ENCODE measurements around the gene COL8A1.
A peak's percentile ranks its signal among the peaks of the same experiment; 100 is the strongest.

COL8A1 gene

DNA sequence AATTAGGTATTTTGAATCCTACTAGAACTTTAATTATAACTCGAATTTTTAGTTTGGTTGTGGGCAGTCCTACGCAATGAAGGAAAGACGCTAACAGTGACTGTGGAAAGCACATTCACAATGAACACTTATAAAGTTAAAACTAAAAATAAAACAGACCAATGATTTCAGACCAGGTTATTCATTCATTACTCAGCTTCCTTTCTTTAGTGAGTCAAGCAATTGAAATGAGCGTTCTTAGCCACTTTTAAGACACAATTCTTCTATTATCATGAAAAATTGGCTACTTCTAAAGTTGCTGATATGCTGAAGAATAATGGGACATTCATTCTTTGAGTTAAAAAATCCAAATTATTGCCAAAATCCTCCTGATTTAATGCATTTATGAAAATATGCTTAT lies 113.3 kb downstream of the COL8A1 start:
- Histone ChIP-seq H3K4me2 (ENCODE audit: low read length) (no peak overlapping the region), H2BK5ac (ENCODE audit: low read depth, low read length, poor library complexity) (no peak overlapping the region), H4K8ac (ENCODE audit: low read depth, low read length) (no peak overlapping the region), H3K9me3 (ENCODE audit: insufficient read depth, low read depth, low read length) (no peaks in the 10 kb centered on the region), H3K14ac (ENCODE audit: low read length) (no peak overlapping the region), H3K18ac (ENCODE audit: low read length) (no peak overlapping the region), H3K79me2 (ENCODE audit: control insufficient read depth, insufficient read depth, low read length, poor library complexity) (no peaks in the 10 kb centered on the region), H3K23ac (ENCODE audit: low read length) (no peak overlapping the region), H4K91ac (ENCODE audit: low read depth, low read length) (no peak overlapping the region), H3K4ac (ENCODE audit: low read depth, low read length) (no peak overlapping the region), H4K12ac (ENCODE audit: low read depth, low read length) (no peak overlapping the region), H3K36me3 (ENCODE audit: control insufficient read depth in 1 of 2, insufficient read depth in 2 of 2, low read length in 2 of 2) (no peaks in the 10 kb centered on the region), H3K4me3 (ENCODE audit: low read depth, low read length) (no peak overlapping the region), H2BK120ac (ENCODE audit: insufficient read depth, low read length, poor library complexity) (no peak overlapping the region), H3K27me3 (ENCODE audit: insufficient read depth, low read length) (no peaks in the 10 kb centered on the region), H3K79me1 (ENCODE audit: low read length) (no peaks in the 10 kb centered on the region), H3K4me1 (ENCODE audit: control insufficient read depth in 1 of 2, insufficient read depth in 2 of 2, low read length in 2 of 2) (no peaks in the 10 kb centered on the region), H3K27ac (ENCODE audit: low read depth, low read length) (no peak overlapping the region), H3K9ac (ENCODE audit: low read length) (no peak overlapping the region), H2BK12ac (ENCODE audit: low read length) (no peak overlapping the region), H2AFZ (ENCODE audit: insufficient read depth, low read length, poor library complexity) (no peak overlapping the region), H2AK5ac (ENCODE audit: low read length) (no peak overlapping the region)
- no CpG with 5 or more reads among the region's 4 CpGs for WGBS (ENCODE audit: extremely low coverage, insufficient coverage, insufficient read length)
- DNase-seq, result no peak

GRCh38 chr3:99753268-99753975 lies 115.0 kb downstream of the COL8A1 start:
- H2BK120ac ChIP-seq (ENCODE audit: insufficient read depth, low read length, poor library complexity), result no peak overlapping the region
- H3K79me2 ChIP-seq (ENCODE audit: control insufficient read depth, insufficient read depth, low read length, poor library complexity), result no peaks in the 10 kb centered on the region
- H3K79me1 ChIP-seq (ENCODE audit: low read length), result no peaks in the 10 kb centered on the region
- H2AK5ac ChIP-seq (ENCODE audit: low read length), result no peak overlapping the region
- no peak overlapping the region for H2AFZ ChIP-seq (ENCODE audit: insufficient read depth, low read length, poor library complexity)
- no peak overlapping the region for H3K4me2 ChIP-seq (ENCODE audit: low read length)
- H3K4me3 ChIP-seq (ENCODE audit: low read depth, low read length), result no peak overlapping the region
- H3K27ac ChIP-seq (ENCODE audit: low read depth, low read length), result no peak overlapping the region
- no peaks in the 10 kb centered on the region for H3K27me3 ChIP-seq (ENCODE audit: insufficient read depth, low read length)
- no peaks in the 10 kb centered on the region for H3K9me3 ChIP-seq (ENCODE audit: insufficient read depth, low read depth, low read length)
- H2BK5ac ChIP-seq (ENCODE audit: low read depth, low read length, poor library complexity), result no peak overlapping the region
- DNase-seq, result peak in 1 of 2 donors; percentile 73
- no peak overlapping the region for H3K9ac ChIP-seq (ENCODE audit: low read length)
- H4K12ac ChIP-seq (ENCODE audit: low read depth, low read length), result no peak overlapping the region
- H4K91ac ChIP-seq (ENCODE audit: low read depth, low read length), result no peak overlapping the region
- no peak overlapping the region for H4K8ac ChIP-seq (ENCODE audit: low read depth, low read length)
- H2BK12ac ChIP-seq (ENCODE audit: low read length), result no peak overlapping the region
- no peaks in the 10 kb centered on the region for H3K36me3 ChIP-seq (ENCODE audit: control insufficient read depth in 1 of 2, insufficient read depth in 2 of 2, low read length in 2 of 2)
- H3K18ac ChIP-seq (ENCODE audit: low read length), result no peak overlapping the region
- no peak overlapping the region for H3K4ac ChIP-seq (ENCODE audit: low read depth, low read length)
- H3K14ac ChIP-seq (ENCODE audit: low read length), result no peak overlapping the region
- no CpG with 5 or more reads among the region's 3 CpGs for WGBS (ENCODE audit: extremely low coverage, insufficient coverage, insufficient read length)
- H3K4me1 ChIP-seq (ENCODE audit: control insufficient read depth in 1 of 2, insufficient read depth in 2 of 2, low read length in 2 of 2), result no peaks in the 10 kb centered on the region
- no peak overlapping the region for H3K23ac ChIP-seq (ENCODE audit: low read length)

GRCh38 chr3:99755831-99756230 lies 117.4 kb downstream of the COL8A1 start:
- no peak overlapping the region for H4K91ac ChIP-seq (ENCODE audit: low read depth, low read length)
- WGBS (ENCODE audit: extremely low coverage, insufficient coverage, insufficient read length), result no CpG with 5 or more reads among the region's 6 CpGs
- no peaks in the 10 kb centered on the region for H3K36me3 ChIP-seq (ENCODE audit: control insufficient read depth in 1 of 2, insufficient read depth in 2 of 2, low read length in 2 of 2)
- H3K4ac ChIP-seq (ENCODE audit: low read depth, low read length), result no peak overlapping the region
- no peaks in the 10 kb centered on the region for H3K9me3 ChIP-seq (ENCODE audit: insufficient read depth, low read depth, low read length)
- no peak overlapping the region for H2BK5ac ChIP-seq (ENCODE audit: low read depth, low read length, poor library complexity)
- H3K4me1 ChIP-seq (ENCODE audit: control insufficient read depth in 1 of 2, insufficient read depth in 2 of 2, low read length in 2 of 2), result no peaks in the 10 kb centered on the region
- no peak overlapping the region for H3K18ac ChIP-seq (ENCODE audit: low read length)
- H3K14ac ChIP-seq (ENCODE audit: low read length), result no peak overlapping the region
- H4K8ac ChIP-seq (ENCODE audit: low read depth, low read length), result no peak overlapping the region
- H3K4me2 ChIP-seq (ENCODE audit: low read length), result no peak overlapping the region
- H3K4me3 ChIP-seq (ENCODE audit: low read depth, low read length), result no peak overlapping the region
- no peak overlapping the region for H2AK5ac ChIP-seq (ENCODE audit: low read length)
- no peak overlapping the region for H2BK120ac ChIP-seq (ENCODE audit: insufficient read depth, low read length, poor library complexity)
- H3K27me3 ChIP-seq (ENCODE audit: insufficient read depth, low read length), result no peaks in the 10 kb centered on the region
- H4K12ac ChIP-seq (ENCODE audit: low read depth, low read length), result no peak overlapping the region
- no peaks in the 10 kb centered on the region for H3K79me2 ChIP-seq (ENCODE audit: control insufficient read depth, insufficient read depth, low read length, poor library complexity)
- H2AFZ ChIP-seq (ENCODE audit: insufficient read depth, low read length, poor library complexity), result no peak overlapping the region
- no peak for DNase-seq
- H3K79me1 ChIP-seq (ENCODE audit: low read length), result no peaks in the 10 kb centered on the region
- no peak overlapping the region for H3K9ac ChIP-seq (ENCODE audit: low read length)
- no peak overlapping the region for H2BK12ac ChIP-seq (ENCODE audit: low read length)
- H3K23ac ChIP-seq (ENCODE audit: low read length), result no peak overlapping the region
- no peak overlapping the region for H3K27ac ChIP-seq (ENCODE audit: low read depth, low read length)

DNA sequence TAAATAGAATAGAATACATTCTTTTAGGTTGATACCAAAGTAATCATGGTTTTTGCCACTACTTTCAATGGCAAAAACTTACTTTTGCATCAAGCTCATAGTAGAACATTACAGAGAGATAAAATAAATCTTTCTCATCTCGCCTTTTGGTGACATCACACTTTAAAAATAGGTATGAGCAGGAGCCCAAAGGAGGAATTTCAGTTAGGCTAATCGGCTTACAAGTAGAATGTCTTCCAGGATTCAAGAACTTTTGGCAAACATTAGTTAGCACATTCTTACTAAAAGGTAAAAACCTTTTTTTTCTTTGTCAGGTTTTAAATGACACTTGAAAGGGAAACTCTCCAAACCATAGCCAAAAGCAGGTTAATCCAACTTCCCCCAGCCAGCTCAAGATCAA lies 119.6 kb downstream of the COL8A1 start:
- H3K4me3 ChIP-seq (ENCODE audit: low read depth, low read length), result no peak overlapping the region
- H3K27me3 ChIP-seq (ENCODE audit: insufficient read depth, low read length), result no peaks in the 10 kb centered on the region
- H3K4me2 ChIP-seq (ENCODE audit: low read length), result no peak overlapping the region
- no peak overlapping the region for H3K14ac ChIP-seq (ENCODE audit: low read length)
- WGBS (ENCODE audit: extremely low coverage, insufficient coverage, insufficient read length), result no CpG with 5 or more reads among the region's 2 CpGs
- no peak overlapping the region for H4K12ac ChIP-seq (ENCODE audit: low read depth, low read length)
- no peaks in the 10 kb centered on the region for H3K79me2 ChIP-seq (ENCODE audit: control insufficient read depth, insufficient read depth, low read length, poor library complexity)
- H2BK12ac ChIP-seq (ENCODE audit: low read length), result no peak overlapping the region
- no peak overlapping the region for H2BK120ac ChIP-seq (ENCODE audit: insufficient read depth, low read length, poor library complexity)
- no peaks in the 10 kb centered on the region for H3K9me3 ChIP-seq (ENCODE audit: insufficient read depth, low read depth, low read length)
- no peaks in the 10 kb centered on the region for H3K36me3 ChIP-seq (ENCODE audit: control insufficient read depth in 1 of 2, insufficient read depth in 2 of 2, low read length in 2 of 2)
- H3K9ac ChIP-seq (ENCODE audit: low read length), result no peak overlapping the region
- no peak overlapping the region for H3K27ac ChIP-seq (ENCODE audit: low read depth, low read length)
- H3K4me1 ChIP-seq (ENCODE audit: control insufficient read depth in 1 of 2, insufficient read depth in 2 of 2, low read length in 2 of 2), result no peaks in the 10 kb centered on the region
- H2BK5ac ChIP-seq (ENCODE audit: low read depth, low read length, poor library complexity), result no peak overlapping the region
- no peak overlapping the region for H4K91ac ChIP-seq (ENCODE audit: low read depth, low read length)
- peak in 1 of 2 donors; percentile 21 for DNase-seq
- no peak overlapping the region for H2AFZ ChIP-seq (ENCODE audit: insufficient read depth, low read length, poor library complexity)
- H4K8ac ChIP-seq (ENCODE audit: low read depth, low read length), result no peak overlapping the region
- H3K18ac ChIP-seq (ENCODE audit: low read length), result no peak overlapping the region
- no peak overlapping the region for H3K23ac ChIP-seq (ENCODE audit: low read length)
- no peaks in the 10 kb centered on the region for H3K79me1 ChIP-seq (ENCODE audit: low read length)
- no peak overlapping the region for H3K4ac ChIP-seq (ENCODE audit: low read depth, low read length)
- H2AK5ac ChIP-seq (ENCODE audit: low read length), result no peak overlapping the region
